Activated T-cell treated with anti-CD3 and anti-CD28 coated beads for 1 hour (primary cell): ENCODE data around the gene ITGA11.

Source experiments
- DNase-seq: peaks from one replicate; pipeline ENCODE4 v3.0.0-alpha.2; 2020; ENCODE audit warnings: low read depth

The ITGA11 gene

GRCh38 chr15:68289621-68290352 lies 142.2 kb downstream of the ITGA11 start:
- DNase-seq: no peak

GRCh38 chr15:68289057-68289456 lies 142.9 kb downstream of the ITGA11 start:
- DNase-seq: no peak

GRCh38 chr15:68286256-68286655 lies 145.7 kb downstream of the ITGA11 start:
- DNase-seq: no peak

- no peak for DNase-seq
These were observed 146.5 kb downstream of the ITGA11 start for GRCh38 chr15:68285259-68285980.

- no peak for DNase-seq
These were observed 147.2 kb downstream of the ITGA11 start for GRCh38 chr15:68284616-68285258.

GRCh38 chr15:68283401-68283800 lies 148.6 kb downstream of the ITGA11 start:
- no peak for DNase-seq

GRCh38 chr15:68281008-68281407 lies 151.0 kb downstream of the ITGA11 start:
- no peak for DNase-seq

- DNase-seq: no peak
These were observed 151.9 kb downstream of the ITGA11 start for GRCh38 chr15:68279779-68280753.

GRCh38 chr15:68278595-68279405 lies 153.2 kb downstream of the ITGA11 start:
- no peak for DNase-seq

GRCh38 chr15:68278345-68278594 lies 153.7 kb downstream of the ITGA11 start:
- DNase-seq: no peak

- DNase-seq: peak; percentile 81
These were observed 154.2 kb downstream of the ITGA11 start, which contains the start of gene FEM1B for GRCh38 chr15:68277603-68278344. Gene FEM1B, plus strand, starts transcription at chr15:68277745. Its CDS starts 673 bp downstream, at chr15:68278418.

- peak; percentile 23 for DNase-seq
These were observed 154.8 kb downstream of the ITGA11 start for GRCh38 chr15:68277131-68277602.

- no peak for DNase-seq
These were observed 155.3 kb downstream of the ITGA11 start for GRCh38 chr15:68276668-68277067.

GRCh38 chr15:68275165-68275746 lies 156.7 kb downstream of the ITGA11 start:
- no peak for DNase-seq

- DNase-seq: no peak
These were observed 157.6 kb downstream of the ITGA11 start for GRCh38 chr15:68274201-68274848.

GRCh38 chr15:68272721-68273271 lies 159.2 kb downstream of the ITGA11 start:
- no peak for DNase-seq

- no peak for DNase-seq
These were observed 160.0 kb downstream of the ITGA11 start for GRCh38 chr15:68271854-68272471.

- DNase-seq: no peak
These were observed 163.6 kb downstream of the ITGA11 start for GRCh38 chr15:68268405-68268804.

- DNase-seq: no peak
These were observed 166.3 kb downstream of the ITGA11 start for GRCh38 chr15:68265674-68266073.
